H9 (cell line): ENCODE results near the gene RARB. TPM values are rescaled to one million over a fixed set of nuclear protein-coding genes. Genes with fewer than 3 reads are reported as not detected.

Source experiments
- DNase-seq: peaks from one replicate; pipeline ENCODE4 v3.0.0-alpha.2; 2017
- H2AFZ ChIP-seq: one replicate; pipeline ENCODE4 v1.6.1; 2013; ENCODE audit warnings: mild to moderate bottlenecking, low read length, control low read depth, moderate library complexity
- H2AK5ac ChIP-seq: 2 replicates; pipeline ENCODE4 v1.6.1; 2013; ENCODE audit warnings: low read length, control low read depth, mixed read lengths; ENCODE audit not compliant: insufficient read length
- H2BK120ac ChIP-seq: one replicate; pipeline ENCODE4 v1.6.1; 2013; ENCODE audit warnings: low read depth, mild to moderate bottlenecking, low read length, control low read depth, inconsistent platforms; ENCODE audit not compliant: poor library complexity, severe bottlenecking
- H2BK12ac ChIP-seq: 2 replicates; pipeline ENCODE4 v1.6.1; 2013; ENCODE audit warnings: low read length, control low read depth, mixed read lengths, low read depth; ENCODE audit not compliant: insufficient read length
- H2BK15ac ChIP-seq: 2 replicates; pipeline ENCODE4 v1.6.1; 2013; ENCODE audit warnings: low read depth, low read length, control low read depth
- H2BK20ac ChIP-seq: one replicate; pipeline ENCODE4 v1.6.1; 2013; ENCODE audit warnings: low read depth, mild to moderate bottlenecking, low read length, control low read depth, inconsistent platforms; ENCODE audit not compliant: poor library complexity, severe bottlenecking
- H2BK5ac ChIP-seq: 2 replicates; pipeline ENCODE4 v1.6.1; 2013; ENCODE audit warnings: low read length, control low read depth, mixed read lengths; ENCODE audit not compliant: insufficient read length
- H3K14ac ChIP-seq: 2 replicates; pipeline ENCODE4 v1.6.1; 2013; ENCODE audit warnings: low read length, control low read depth; ENCODE audit not compliant: insufficient read depth
- H3K18ac ChIP-seq: 2 replicates; pipeline ENCODE4 v1.6.1; 2013; ENCODE audit warnings: low read depth, mild to moderate bottlenecking, mixed read lengths, low read length, control low read depth; ENCODE audit not compliant: insufficient read length
- H3K23ac ChIP-seq: 2 replicates; pipeline ENCODE4 v1.6.1; 2013; ENCODE audit warnings: low read length, control low read depth, mixed read lengths, low read depth; ENCODE audit not compliant: insufficient read length
- H3K23me2 ChIP-seq: 2 replicates; pipeline ENCODE4 v1.6.1; 2013; ENCODE audit warnings: low read depth, mild to moderate bottlenecking, mixed read lengths, low read length, control low read depth; ENCODE audit not compliant: insufficient read length, poor library complexity, severe bottlenecking
- H3K27ac ChIP-seq: 2 replicates; pipeline ENCODE4 v1.5.1; 2013; ENCODE audit warnings: low read length, control low read depth, mixed read lengths, low read depth; ENCODE audit not compliant: insufficient read length
- H3K27me3 ChIP-seq: 2 replicates; pipeline ENCODE4 v1.6.1; 2013; ENCODE audit warnings: low read length, control low read depth, inconsistent platforms; ENCODE audit not compliant: insufficient read depth
- H3K4ac ChIP-seq: 2 replicates; pipeline ENCODE4 v1.6.1; 2013; ENCODE audit warnings: low read depth, mild to moderate bottlenecking, control low read depth, inconsistent platforms, low read length, moderate library complexity
- H3K4me1 ChIP-seq: 2 replicates; pipeline ENCODE4 v1.6.1; 2013; ENCODE audit warnings: low read length, control low read depth, inconsistent platforms; ENCODE audit not compliant: insufficient read depth
- H3K4me2 ChIP-seq: 2 replicates; pipeline ENCODE4 v1.6.1; 2013; ENCODE audit warnings: low read length, control low read depth, mixed read lengths; ENCODE audit not compliant: insufficient read length, insufficient read depth
- H3K56ac ChIP-seq: 2 replicates; pipeline ENCODE4 v1.6.1; 2013; ENCODE audit warnings: low read depth, mild to moderate bottlenecking, mixed read lengths, low read length, control low read depth; ENCODE audit not compliant: insufficient read length
- H3K79me1 ChIP-seq: 2 replicates; pipeline ENCODE4 v1.6.1; 2013; ENCODE audit warnings: low read depth, mild to moderate bottlenecking, moderate library complexity, low read length, control low read depth, inconsistent platforms; ENCODE audit not compliant: insufficient read depth, poor library complexity, severe bottlenecking
- H3K79me2 ChIP-seq: 2 replicates; pipeline ENCODE4 v1.6.1; 2013; ENCODE audit warnings: low read length, control low read depth, inconsistent platforms; ENCODE audit not compliant: insufficient read depth
- H3K9ac ChIP-seq: 2 replicates; pipeline ENCODE4 v1.6.1; 2013; ENCODE audit warnings: low read length, control low read depth, mixed read lengths; ENCODE audit not compliant: insufficient read length; ENCODE audit errors: extremely low read depth
- H3K9me3 ChIP-seq: one replicate; pipeline ENCODE4 v1.6.1; 2013; ENCODE audit warnings: low read depth, low read length, inconsistent platforms; ENCODE audit not compliant: control insufficient read depth
- H3T11ph ChIP-seq: one replicate; pipeline ENCODE4 v1.6.1; 2013; ENCODE audit warnings: mild to moderate bottlenecking, low read length, control low read depth, inconsistent platforms
- H4K20me1 ChIP-seq: one replicate; pipeline ENCODE4 v1.6.1; 2013; ENCODE audit not compliant: control insufficient read depth, insufficient read length, insufficient read depth
- H4K5ac ChIP-seq: 2 replicates; pipeline ENCODE4 v1.6.1; 2013; ENCODE audit warnings: low read depth, mild to moderate bottlenecking, mixed read lengths, low read length, control low read depth; ENCODE audit not compliant: insufficient read length
- H4K8ac ChIP-seq: replicated peaks from 2 replicates; pipeline ENCODE4 v1.6.1; 2013; ENCODE audit warnings: low read length, control low read depth, mixed read lengths, low read depth; ENCODE audit not compliant: insufficient read length
- H4K91ac ChIP-seq: 2 replicates; pipeline ENCODE4 v1.6.1; 2013; ENCODE audit warnings: low read depth, mild to moderate bottlenecking, moderate library complexity, mixed read lengths, low read length, control low read depth; ENCODE audit not compliant: insufficient read length
- H3K27ac Mint-ChIP-seq, 3 experiments: 2 replicates in 2 of 3; 3 replicates in 1 of 3; pipeline ENCODE4 v1.8.0; 2020 to 2021; ENCODE audit warnings: mixed read lengths in 3 of 3, mild to moderate bottlenecking in 1 of 3, moderate library complexity in 1 of 3
- H3K27me3 Mint-ChIP-seq: 2 replicates; pipeline ENCODE4 v1.8.0; 2021; ENCODE audit warnings: low read depth, mild to moderate bottlenecking, moderate library complexity, mixed read lengths
- H3K36me3 Mint-ChIP-seq, 3 experiments: 2 replicates in 2 of 3; 3 replicates in 1 of 3; pipeline ENCODE4 v1.8.0; 2020 to 2021; ENCODE audit warnings: low read depth in 3 of 3, mixed read lengths in 3 of 3; ENCODE audit not compliant: insufficient read depth in 1 of 3
- H3K4me1 Mint-ChIP-seq, 2 experiments: 2 replicates each; pipeline ENCODE4 v1.8.0; 2020; ENCODE audit warnings: mixed read lengths in 2 of 2
- H3K4me3 Mint-ChIP-seq, 2 experiments: 2 replicates in 1 of 2; 3 replicates in 1 of 2; pipeline ENCODE4 v1.8.0; 2020 to 2021; ENCODE audit warnings: mild to moderate bottlenecking in 2 of 2, mixed read lengths in 2 of 2, moderate library complexity in 1 of 2
- H3K9me3 Mint-ChIP-seq, 2 experiments: 2 replicates in 1 of 2; 3 replicates in 1 of 2; pipeline ENCODE4 v1.8.0; 2020; ENCODE audit warnings: mild to moderate bottlenecking in 2 of 2, mixed read lengths in 2 of 2, moderate library complexity in 1 of 2
- CTCF ChIP-seq: fragments of 200-600 bp; sonication (generic); conservative IDR thresholded peaks from 3 replicates; pipeline ENCODE4 v1.8.0; 2021; ENCODE audit warnings: antibody characterized with exemption, mild to moderate bottlenecking
- WGBS: extraction: QIAGEN DNeasy Blood & Tissue Kit; methylation state at CpG from one replicate; pipeline ENCODE4 v1.1.7; 2013; ENCODE audit warnings: missing lambda C conversion rate, low lambda C conversion rate, mixed read lengths; ENCODE audit not compliant: insufficient read length; ENCODE audit errors: extremely low coverage; 5-methylcytosine and 5-hydroxymethylcytosine counted together
- total RNA-seq: library from RNA; stranded (reverse); gene quantifications from 2 replicates; pipeline ENCODE4 v1.2.1, GENCODE V29; 2021

RARB gene
- total RNA-seq, 1 experiment from 2014 or later: 0.22 TPM

GRCh38 chr3:25463836-25464418, 35.9 kb downstream of the RARB start:
- WGBS: no CpG with 5 or more reads among the region's 3 CpGs
- H3K27me3 Mint-ChIP-seq: no peaks in the 10 kb centered on the region
- Histone ChIP-seq H3K23me2 (no peaks in the 10 kb centered on the region), H3K27ac (no peak overlapping the region), H3K4me1 (no peaks in the 10 kb centered on the region), H2AFZ (no peak overlapping the region), H2BK15ac (no peak overlapping the region), H3K9ac (no peak overlapping the region), H3K18ac (no peak overlapping the region), H3K56ac (no peak overlapping the region), H3K27me3 (no peaks in the 10 kb centered on the region), H2BK5ac (no peak overlapping the region), H4K91ac (no peak overlapping the region), H4K20me1 (no peaks in the 10 kb centered on the region), H3K4ac (no peak overlapping the region), H3T11ph (no peak overlapping the region), H4K8ac (no peak overlapping the region), H2AK5ac (no peak overlapping the region), H3K23ac (no peak overlapping the region), H3K4me2 (no peak overlapping the region), H3K14ac (no peak overlapping the region), H4K5ac (no peak overlapping the region), H3K79me2 (no peaks in the 10 kb centered on the region), H2BK120ac (no peak overlapping the region), H2BK12ac (no peak overlapping the region), H2BK20ac (no peak overlapping the region), H3K79me1 (no peaks in the 10 kb centered on the region), H3K9me3 (no peaks in the 10 kb centered on the region)
- H3K4me1 Mint-ChIP-seq: no peaks in the 10 kb centered on the region
- no peaks in the 10 kb centered on the region for H3K9me3 Mint-ChIP-seq
- H3K4me3 Mint-ChIP-seq: no peak overlapping the region
- DNase-seq: no peak
- no peak overlapping the region for H3K27ac Mint-ChIP-seq
- TF ChIP-seq CTCF: no peak
- H3K36me3 Mint-ChIP-seq: no peaks in the 10 kb centered on the region
